A549 (cell line): ENCODE data around the gene LAMA1. TPM values are rescaled to one million over a fixed set of nuclear protein-coding genes. Genes with fewer than 3 reads are reported as not detected.

ENCODE experiments used
- ATAC-seq, 2 experiments: fragments of 200-7000 bp in 1 of 2; fragments of >200 bp in 1 of 2; cut with Nextera tagmentation in 1 of 2; cut with Tn5 transposase in 1 of 2; 3 replicates each; pipeline versions ENCODE4 v1.8.0 to v1.9.1; 2018 to 2020; ENCODE audit warnings: mild to moderate bottlenecking in 1 of 2, moderate library complexity in 1 of 2
- CTCF ChIA-PET: fragments of 300-600 bp; sonication (Branson Sonifier 250); formaldehyde crosslinking; extraction: SDS; loops from one replicate; lab custom pipeline; 2021; ENCODE audit warnings: antibody characterized with exemption, inconsistent platforms; lab: Yijun Ruan, JAX
- POLR2A ChIA-PET: fragments of 350-600 bp; formaldehyde crosslinking; extraction: SDS; loops from one replicate; lab custom pipeline; 2021; ENCODE audit warnings: antibody characterized with exemption, inconsistent platforms; lab: Yijun Ruan, JAX
- DNase-seq, 2 experiments: peaks; one replicate each; pipeline versions ENCODE4 v3.0.0 to v3.0.0-alpha.2; 2011 to 2016; ENCODE audit warnings: low read depth in 1 of 2, low spot score in 1 of 2
- FAIRE-seq: peaks from 2 replicates; lab custom pipeline; 2011; peaks lifted over from hg19 to GRCh38; lab: Jason Lieb, UNC
- H3K27ac ChIP-seq, 2 experiments: fragments of >200 bp; sonication (Bioruptor Twin); formaldehyde crosslinking; 3 replicates each; pipeline ENCODE4 v1.5.1; 2016 to 2017
- H3K4me1 ChIP-seq: fragments of >200 bp; sonication (Bioruptor Twin); formaldehyde crosslinking; 3 replicates; pipeline ENCODE4 v1.6.1; 2016
- H3K4me2 ChIP-seq: fragments of >200 bp; sonication (Bioruptor Twin); formaldehyde crosslinking; 3 replicates; pipeline ENCODE4 v1.6.1; 2016
- H3K4me3 ChIP-seq: fragments of >200 bp; sonication (Bioruptor Twin); formaldehyde crosslinking; 3 replicates; pipeline ENCODE4 v1.5.1; 2016
- H3K9me3 ChIP-seq: fragments of >200 bp; sonication (Bioruptor Twin); formaldehyde crosslinking; 3 replicates; pipeline ENCODE4 v1.6.1; 2016
- BCL3 ChIP-seq: fragments of >200 bp; sonication (Bioruptor Twin); formaldehyde crosslinking; IDR thresholded peaks from 3 replicates; pipeline ENCODE4 v1.6.1; 2016
- BHLHE40 ChIP-seq: IDR thresholded peaks from 2 replicates; pipeline ENCODE4 v1.6.1; 2012; ENCODE audit warnings: low read depth, low read length, inconsistent platforms
- CBX2 ChIP-seq: fragments of 200-600 bp; sonication (generic); IDR thresholded peaks from 2 replicates; pipeline ENCODE4 v1.6.1; 2016; ENCODE audit warnings: low read depth, mild to moderate bottlenecking, borderline replicate concordance
- EHMT2 ChIP-seq: fragments of 200-600 bp; sonication (generic); IDR thresholded peaks from 2 replicates; pipeline ENCODE4 v1.6.1; 2016; ENCODE audit warnings: antibody characterized with exemption, low read depth, mild to moderate bottlenecking, moderate library complexity
- ESRRA ChIP-seq: fragments of 150-350 bp; IDR thresholded peaks from 2 replicates; pipeline ENCODE4 v1.6.1; 2014; ENCODE audit warnings: mild to moderate bottlenecking, low read length, borderline replicate concordance
- FOSB ChIP-seq: fragments of 250-450 bp; sonication (Bioruptor Pico); IDR thresholded peaks from 2 replicates; pipeline ENCODE4 v1.5.0; 2020; ENCODE audit warnings: mild to moderate bottlenecking, moderate library complexity
- HOXA7 ChIP-seq: fragments of 250-450 bp; sonication (Bioruptor Pico); IDR thresholded peaks from 2 replicates; pipeline ENCODE4 v1.5.0; 2020; ENCODE audit warnings: mild to moderate bottlenecking, moderate library complexity
- KDM1A ChIP-seq: fragments of 200-600 bp; sonication (generic); IDR thresholded peaks from 2 replicates; pipeline ENCODE4 v1.6.1; 2016; ENCODE audit warnings: low read depth, mild to moderate bottlenecking
- MYC ChIP-seq: IDR thresholded peaks from 2 replicates; pipeline ENCODE4 v1.6.1; 2012; ENCODE audit warnings: mild to moderate bottlenecking, inconsistent platforms, low read length, improper control_type of control experiment, borderline replicate concordance
- PHF8 ChIP-seq: fragments of 200-600 bp; sonication (generic); IDR thresholded peaks from 2 replicates; pipeline ENCODE4 v1.6.1; 2016; ENCODE audit warnings: low read depth, mild to moderate bottlenecking, antibody characterized with exemption, moderate library complexity, borderline replicate concordance
- POLR2A ChIP-seq: IDR thresholded peaks from 2 replicates; pipeline ENCODE4 v1.6.1; 2012; ENCODE audit warnings: mild to moderate bottlenecking, low read length
- RAD21 ChIP-seq, 2 experiments: fragments of >200 bp in 1 of 2; sonication (Bioruptor Twin) in 1 of 2; formaldehyde crosslinking in 1 of 2; IDR thresholded peaks in 1 of 2; conservative IDR thresholded peaks in 1 of 2; 2 replicates in 1 of 2; 3 replicates in 1 of 2; pipeline ENCODE4 v1.6.1; 2012 to 2018; ENCODE audit warnings: inconsistent platforms in 1 of 2
- RARB ChIP-seq: fragments of 250-450 bp; sonication (Bioruptor Pico); IDR thresholded peaks from 2 replicates; pipeline ENCODE4 v1.8.0; 2021; ENCODE audit warnings: mild to moderate bottlenecking, moderate library complexity
- RNF2 ChIP-seq: fragments of 200-600 bp; sonication (generic); IDR thresholded peaks from 2 replicates; pipeline ENCODE4 v1.6.1; 2016; ENCODE audit warnings: low read depth, mild to moderate bottlenecking, antibody characterized with exemption, moderate library complexity, borderline replicate concordance
- SREBF2 ChIP-seq: fragments of 450-650 bp; IDR thresholded peaks from 2 replicates; pipeline ENCODE4 v1.6.1; 2014; ENCODE audit warnings: mild to moderate bottlenecking, moderate library complexity
- TFCP2L1 ChIP-seq: fragments of 250-450 bp; sonication (Bioruptor Pico); IDR thresholded peaks from 2 replicates; pipeline ENCODE4 v1.5.0; 2021; ENCODE audit warnings: mild to moderate bottlenecking
- ZNF302 ChIP-seq: fragments of 250-450 bp; sonication (Bioruptor Pico); IDR thresholded peaks from 2 replicates; pipeline ENCODE4 v1.9.0; 2021; ENCODE audit warnings: inconsistent platforms, mild to moderate bottlenecking, moderate library complexity
- WGBS: methylation state at CpG from one replicate; pipeline ENCODE4 v1.1.6; 2017; ENCODE audit errors: missing lambda C conversion rate; 5-methylcytosine and 5-hydroxymethylcytosine counted together
- polyA plus RNA-seq, 4 experiments: library from polyadenylated mRNA; depleted of rRNA in 3 of 4; stranded (reverse); fragments of >200 nt; fragmentation: RNase III in 1 of 4; extraction: RNeasy Plus Mini Kit Qiagen cat#74134 plus additional on column Dnase treatment in 1 of 4; gene quantifications; 2 replicates in 3 of 4; 3 replicates in 1 of 4; pipeline ENCODE4 v1.2.3, GENCODE V29; 2011 to 2017
- TF ChIP-seq, protein P1 (sequence below): fragments of >200 bp; sonication (Bioruptor Twin); formaldehyde crosslinking; IDR thresholded peaks from 2 replicates; pipeline ENCODE4 v1.6.1; 2016
- TF ChIP-seq, protein P2 (sequence below): IDR thresholded peaks from 2 replicates; pipeline ENCODE4 v1.6.1; 2012; ENCODE audit warnings: low read depth, borderline replicate concordance
- TF ChIP-seq, protein P3 (sequence below): fragments of 200-600 bp; sonication (generic); IDR thresholded peaks from 2 replicates; pipeline ENCODE4 v1.6.1; 2016; ENCODE audit warnings: antibody characterized with exemption, mild to moderate bottlenecking, moderate library complexity

The LAMA1 gene
- polyA plus RNA-seq, 2 of the 4 experiments (the other 2 are of a cell fraction) = 0.05 to 0.06 TPM

- Histone ChIP-seq H3K4me2 (no peak overlapping the region), H3K4me1 (no peaks in the 10 kb centered on the region), H3K9me3 (no peaks in the 10 kb centered on the region), H3K27ac (no peak overlapping the region), H3K4me3 (no peak overlapping the region)
- 63% methylated on average over 11 of the region's 11 CpGs for WGBS
- FAIRE-seq (no peak), ATAC-seq (no peak), DNase-seq (no peak)
- TF ChIP-seq, protein P1, sequence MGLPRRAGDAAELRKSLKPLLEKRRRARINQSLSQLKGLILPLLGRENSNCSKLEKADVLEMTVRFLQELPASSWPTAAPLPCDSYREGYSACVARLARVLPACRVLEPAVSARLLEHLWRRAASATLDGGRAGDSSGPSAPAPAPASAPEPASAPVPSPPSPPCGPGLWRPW = no peak
- TF ChIP-seq RNF2 (no peak), HOXA7 (CRISPR knock-in tag) (no peak), PHF8 (no peak)
- TF ChIP-seq, protein P2, sequence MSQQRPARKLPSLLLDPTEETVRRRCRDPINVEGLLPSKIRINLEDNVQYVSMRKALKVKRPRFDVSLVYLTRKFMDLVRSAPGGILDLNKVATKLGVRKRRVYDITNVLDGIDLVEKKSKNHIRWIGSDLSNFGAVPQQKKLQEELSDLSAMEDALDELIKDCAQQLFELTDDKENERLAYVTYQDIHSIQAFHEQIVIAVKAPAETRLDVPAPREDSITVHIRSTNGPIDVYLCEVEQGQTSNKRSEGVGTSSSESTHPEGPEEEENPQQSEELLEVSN = no peak
- ChIA-PET POLR2A (no interaction called here), CTCF (interaction anchor here (1.8 to 2.4 kb wide), 2 partner anchors 13 to 94 kb away, joined by 4 to 6 read pairs; no protein-coding TSS in a partner anchor)
These were observed 189.2 kb downstream of the LAMA1 start for GRCh38 chr18:6928359-6928758.

GRCh38 chr18:6927153-6927552 is 190.4 kb downstream of the LAMA1 start:
- ATAC-seq = no peak

DNA sequence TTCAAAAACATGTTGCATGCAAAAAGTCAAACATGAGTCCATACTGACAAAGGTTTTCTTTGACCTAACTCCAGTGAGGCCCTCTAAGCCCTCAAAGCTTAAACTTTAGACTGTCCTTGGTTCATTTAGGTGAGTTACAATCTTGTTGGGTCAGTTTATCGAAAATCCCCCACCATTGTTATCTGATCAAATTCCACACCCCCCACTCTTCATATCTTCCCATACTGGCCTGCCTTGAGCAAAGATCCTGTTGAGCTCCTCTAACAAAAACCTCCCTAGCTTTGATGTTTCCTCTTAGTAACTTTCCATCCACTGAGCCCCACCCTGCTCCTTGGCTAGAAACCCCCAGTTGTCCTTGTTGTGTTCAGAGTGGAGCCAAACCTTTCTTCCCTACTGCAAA is 194.4 kb downstream of the LAMA1 start:
- Histone ChIP-seq H3K4me2 (no peak overlapping the region), H3K4me3 (no peak overlapping the region), H3K27ac (no peak overlapping the region), H3K4me1 (no peaks in the 10 kb centered on the region), H3K9me3 (no peaks in the 10 kb centered on the region)
- DNase-seq = no peak
- CTCF ChIA-PET = no interaction called here
- 6% methylated on average over 1 of the region's 1 CpG for WGBS
- POLR2A ChIA-PET = no interaction called here
- TF ChIP-seq BCL3 (no peak), RARB (no peak), HOXA7 (CRISPR knock-in tag) (no peak), TFCP2L1 (no peak), ZNF302 (CRISPR knock-in tag) (no peak), MYC (no peak), BHLHE40 (no peak)
- TF ChIP-seq, protein P3, sequence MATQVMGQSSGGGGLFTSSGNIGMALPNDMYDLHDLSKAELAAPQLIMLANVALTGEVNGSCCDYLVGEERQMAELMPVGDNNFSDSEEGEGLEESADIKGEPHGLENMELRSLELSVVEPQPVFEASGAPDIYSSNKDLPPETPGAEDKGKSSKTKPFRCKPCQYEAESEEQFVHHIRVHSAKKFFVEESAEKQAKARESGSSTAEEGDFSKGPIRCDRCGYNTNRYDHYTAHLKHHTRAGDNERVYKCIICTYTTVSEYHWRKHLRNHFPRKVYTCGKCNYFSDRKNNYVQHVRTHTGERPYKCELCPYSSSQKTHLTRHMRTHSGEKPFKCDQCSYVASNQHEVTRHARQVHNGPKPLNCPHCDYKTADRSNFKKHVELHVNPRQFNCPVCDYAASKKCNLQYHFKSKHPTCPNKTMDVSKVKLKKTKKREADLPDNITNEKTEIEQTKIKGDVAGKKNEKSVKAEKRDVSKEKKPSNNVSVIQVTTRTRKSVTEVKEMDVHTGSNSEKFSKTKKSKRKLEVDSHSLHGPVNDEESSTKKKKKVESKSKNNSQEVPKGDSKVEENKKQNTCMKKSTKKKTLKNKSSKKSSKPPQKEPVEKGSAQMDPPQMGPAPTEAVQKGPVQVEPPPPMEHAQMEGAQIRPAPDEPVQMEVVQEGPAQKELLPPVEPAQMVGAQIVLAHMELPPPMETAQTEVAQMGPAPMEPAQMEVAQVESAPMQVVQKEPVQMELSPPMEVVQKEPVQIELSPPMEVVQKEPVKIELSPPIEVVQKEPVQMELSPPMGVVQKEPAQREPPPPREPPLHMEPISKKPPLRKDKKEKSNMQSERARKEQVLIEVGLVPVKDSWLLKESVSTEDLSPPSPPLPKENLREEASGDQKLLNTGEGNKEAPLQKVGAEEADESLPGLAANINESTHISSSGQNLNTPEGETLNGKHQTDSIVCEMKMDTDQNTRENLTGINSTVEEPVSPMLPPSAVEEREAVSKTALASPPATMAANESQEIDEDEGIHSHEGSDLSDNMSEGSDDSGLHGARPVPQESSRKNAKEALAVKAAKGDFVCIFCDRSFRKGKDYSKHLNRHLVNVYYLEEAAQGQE = no peak
- no peak for ATAC-seq
- FAIRE-seq = no peak

More at GRCh38 chr18:6927153-6927552, 190.4 kb downstream of the LAMA1 start:
- no peak for FAIRE-seq
- H3K4me1 ChIP-seq = no peaks in the 10 kb centered on the region
- CTCF ChIA-PET = interaction anchor here (1.8 to 2.4 kb wide), 2 partner anchors 14 to 95 kb away, joined by 4 to 6 read pairs; no protein-coding TSS in a partner anchor
- no peak for DNase-seq
- H3K9me3 ChIP-seq = no peaks in the 10 kb centered on the region
- H3K27ac ChIP-seq = no peak overlapping the region
- 40% methylated on average over 2 of the region's 2 CpGs for WGBS
- no peak overlapping the region for H3K4me3 ChIP-seq
- POLR2A ChIA-PET = no interaction called here
- H3K4me2 ChIP-seq = no peak overlapping the region
- TF ChIP-seq BHLHE40 (no peak), MYC (no peak), RAD21 (conservative IDR thresholded peaks at IDR 0.05 in 1 of 2, IDR thresholded peaks at IDR 0.05 in 1 of 2) (no peak), ESRRA (no peak), EHMT2 (no peak), FOSB (CRISPR knock-in tag) (no peak), POLR2A (no peak), SREBF2 (no peak), KDM1A (no peak), CBX2 (no peak)
